ENCODE measurements around the gene LRRC61.
"Not testable (repeated sequence)": the region's sequence is repeated elsewhere in the genome, so short reads cannot be mapped to it uniquely, and the experiment has no call there.

LRRC61 gene

DNA sequence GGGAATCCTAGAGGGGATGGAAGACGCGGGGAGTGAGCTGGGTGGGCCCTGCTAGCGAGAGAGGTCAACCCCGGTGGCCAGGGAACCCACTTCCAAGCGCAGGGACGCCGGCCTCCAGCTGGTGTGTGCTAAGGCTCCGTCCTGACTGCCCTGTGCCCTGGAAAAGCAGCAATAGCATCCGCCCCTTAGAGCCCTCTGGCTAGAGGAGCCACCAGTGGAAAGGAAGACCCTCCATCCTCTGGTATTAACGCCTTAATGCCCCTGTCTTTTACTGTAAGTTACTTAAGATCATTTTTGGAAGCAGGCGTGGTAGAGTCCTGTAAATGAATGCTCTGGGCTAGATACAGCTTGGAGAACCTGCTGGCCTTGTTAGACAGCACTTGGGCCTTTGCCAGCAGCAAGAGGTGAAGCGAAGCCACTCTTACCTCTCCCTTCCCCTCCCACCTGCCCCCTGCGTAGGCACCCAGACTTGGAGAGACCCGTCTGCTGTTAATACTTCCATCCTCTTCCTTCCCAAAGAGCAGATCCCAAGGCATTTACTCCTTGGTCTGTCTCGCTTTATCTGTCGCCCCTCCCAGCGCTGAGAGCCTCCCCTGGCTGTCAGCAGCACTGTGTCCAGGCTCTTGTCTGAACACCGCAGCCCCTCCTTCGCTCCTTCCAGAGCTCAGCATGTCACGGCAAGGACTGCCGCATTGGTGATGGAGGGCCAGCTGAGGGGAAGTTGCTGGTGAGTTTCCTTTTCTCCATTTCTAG is 50.1 kb downstream of the LRRC61 start:
- no peak for DNase-seq

DNA sequence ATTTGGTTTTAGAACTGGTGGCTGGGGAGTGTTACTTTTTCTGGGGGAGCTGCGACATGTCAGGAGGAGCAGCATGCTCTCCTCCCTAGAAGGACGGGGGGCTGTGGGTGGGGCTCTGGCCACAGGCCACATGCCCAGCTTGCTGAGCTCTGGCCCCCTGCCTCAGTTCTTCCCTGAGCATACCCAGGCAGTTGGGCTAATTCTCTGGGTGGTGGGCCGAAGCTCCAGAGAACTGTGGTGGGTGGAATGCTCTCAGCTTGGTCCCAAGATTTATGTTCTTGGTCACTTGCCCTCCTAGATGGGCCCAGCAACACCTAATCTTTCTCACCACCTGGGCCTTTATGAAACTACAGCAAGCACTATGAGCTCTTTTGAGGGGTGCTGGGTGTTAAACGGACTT is 50.9 kb downstream of the LRRC61 start:
- no peak for DNase-seq

DNA sequence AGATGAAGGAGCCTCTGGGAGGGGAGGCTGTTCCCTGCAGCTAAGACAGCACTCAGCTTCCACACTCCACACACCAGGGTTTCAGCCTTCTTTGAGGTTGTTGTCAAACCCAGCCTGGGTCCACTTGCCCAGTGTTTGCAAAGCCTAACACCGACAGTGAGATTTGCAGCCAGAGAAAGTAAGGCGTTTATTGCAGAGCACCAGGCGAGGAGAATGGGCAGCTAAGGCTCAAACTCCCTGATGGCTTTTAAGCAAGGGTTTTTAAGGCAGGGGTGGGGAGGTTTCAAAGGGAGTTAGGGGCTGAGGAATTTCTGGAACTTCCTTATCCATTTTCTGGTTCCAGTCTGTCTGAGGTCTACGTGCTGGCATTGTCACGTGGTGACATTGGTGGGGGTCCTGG is 51.3 kb downstream of the LRRC61 start:
- DNase-seq: no peak

DNA sequence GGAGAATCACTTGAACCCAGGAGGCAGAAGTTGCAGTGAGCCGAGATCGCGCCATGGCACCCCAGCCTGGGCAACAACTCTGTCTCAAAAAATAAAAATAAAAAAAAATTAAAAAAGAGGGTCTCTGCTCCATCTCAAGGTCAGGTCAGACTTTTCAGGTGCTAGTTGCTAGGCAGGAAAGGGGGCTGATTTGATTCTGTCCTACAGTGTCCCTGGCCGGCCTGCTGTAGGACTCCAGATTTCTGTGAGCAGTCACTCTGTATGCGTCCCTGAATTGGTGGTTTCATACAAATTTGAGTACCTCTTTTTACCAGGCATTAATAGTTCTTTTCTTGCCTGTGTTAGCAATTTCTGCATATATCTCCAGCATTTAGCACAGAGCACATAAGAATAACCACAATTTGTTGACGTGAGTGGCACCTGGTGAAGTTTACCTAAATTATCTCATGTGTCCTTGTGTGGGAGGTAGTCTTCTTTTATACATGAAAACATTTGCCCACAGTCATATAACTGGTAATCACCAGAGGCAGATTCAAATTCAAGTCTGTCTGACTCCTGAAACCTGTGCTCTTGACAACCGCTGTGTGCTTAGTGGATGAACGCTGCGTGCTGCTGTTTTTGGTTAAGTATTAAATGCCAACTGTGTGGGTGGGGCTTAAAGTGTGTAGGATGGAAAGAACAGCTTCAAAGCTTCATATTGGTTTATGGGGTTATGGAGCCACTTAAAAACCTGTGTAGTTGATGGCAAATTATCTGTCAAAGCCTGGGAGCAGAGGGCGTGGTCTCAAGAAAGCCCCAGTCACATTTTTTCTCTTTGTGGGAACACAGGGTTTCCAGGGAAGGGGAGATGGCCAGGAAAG is 52.7 kb downstream of the LRRC61 start:
- DNase-seq: no peak

DNA sequence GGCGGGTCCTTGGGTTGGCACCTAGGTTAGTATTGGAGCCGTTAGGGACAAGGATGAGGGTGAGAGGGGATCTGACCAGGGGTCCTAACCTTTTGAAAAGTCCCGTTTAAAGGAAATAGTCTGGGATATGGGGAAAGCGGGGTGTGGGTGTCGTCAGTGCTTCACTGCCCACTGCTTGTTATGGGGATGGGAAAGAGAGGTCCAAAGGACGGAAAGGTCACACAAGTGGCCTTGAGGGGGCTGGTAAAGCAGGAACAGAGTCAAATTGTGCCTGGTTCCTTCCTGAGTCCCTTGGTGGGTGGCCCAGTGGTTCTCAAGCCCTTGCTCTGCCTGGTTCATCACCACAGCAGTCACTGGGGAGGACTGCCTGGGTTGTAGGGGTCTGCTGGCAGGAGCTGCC is 53.4 kb downstream of the LRRC61 start:
- no peak for DNase-seq

DNA sequence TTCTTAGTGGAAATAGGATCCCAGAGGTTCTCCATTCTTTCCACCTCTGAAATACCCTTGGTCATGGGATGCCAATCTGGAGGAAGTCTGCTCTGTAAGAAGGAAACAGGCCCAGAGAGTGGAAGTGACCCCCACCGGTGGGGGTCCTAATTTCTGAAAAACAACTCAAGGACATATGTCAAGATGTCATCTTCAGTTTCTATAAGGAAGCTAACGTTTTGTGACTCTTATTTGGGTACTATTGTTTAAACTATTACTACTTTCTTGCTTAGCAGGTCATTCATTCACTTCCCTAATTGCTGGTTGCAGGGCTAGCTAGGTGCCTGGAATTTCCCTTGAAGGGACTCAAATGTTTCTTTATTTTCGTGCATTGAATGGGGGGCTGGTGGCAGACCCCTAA is 54.0 kb downstream of the LRRC61 start:
- DNase-seq: no peak

DNA sequence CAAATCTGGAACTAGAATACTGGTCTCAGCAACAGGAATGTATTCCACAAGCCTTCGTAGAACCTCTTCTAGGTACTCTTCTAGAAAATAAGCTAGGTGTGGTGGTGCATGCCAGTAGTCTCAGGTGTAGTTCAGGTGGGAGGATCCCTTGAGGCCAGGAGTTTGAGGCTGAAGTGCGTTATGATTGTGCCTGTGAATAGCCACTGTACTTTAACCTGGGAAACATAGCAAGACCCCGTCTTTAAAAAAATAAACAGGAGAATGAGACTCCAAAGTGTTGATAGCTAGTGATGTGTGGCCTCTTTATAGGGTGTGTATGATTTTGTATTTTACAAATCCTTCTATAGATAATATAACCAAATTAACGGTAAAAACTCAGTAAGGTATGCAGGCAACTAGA is 54.5 kb downstream of the LRRC61 start:
- no peak for DNase-seq

DNA sequence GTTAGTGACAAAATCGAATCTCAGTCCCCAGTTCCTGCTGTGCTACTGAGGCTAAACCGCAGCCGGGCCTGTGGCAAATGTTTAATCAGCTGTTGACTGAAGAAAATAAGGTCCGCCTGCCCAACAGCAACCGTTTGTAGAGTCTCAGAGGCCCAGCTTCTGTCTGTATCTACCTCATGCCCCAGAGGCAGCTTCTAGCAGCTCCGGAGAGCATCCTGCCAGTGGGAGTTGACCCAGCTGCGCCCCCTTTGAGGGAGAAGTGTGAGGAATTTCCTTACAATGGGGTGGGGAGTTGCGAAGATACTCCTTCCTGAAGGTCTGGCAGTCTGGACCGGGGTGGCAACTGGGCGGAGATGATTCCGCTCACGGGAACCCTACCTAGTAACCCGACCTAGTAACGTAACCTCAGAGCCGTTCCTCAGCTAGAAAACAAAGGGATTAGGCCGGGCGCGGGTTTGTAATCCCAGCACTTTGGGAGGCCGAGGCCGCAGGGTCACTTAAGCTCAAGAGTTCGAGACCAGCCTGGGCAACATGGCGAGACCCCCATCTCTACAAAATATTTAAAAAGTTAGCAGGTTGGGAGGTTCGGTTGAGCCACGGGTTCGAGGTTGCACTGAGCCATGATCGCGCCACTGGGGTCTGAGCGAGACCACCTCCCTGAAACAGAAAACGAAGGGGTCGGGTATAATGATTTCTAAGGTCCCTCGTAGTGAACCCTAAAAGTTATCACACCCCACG is 55.1 kb downstream of the LRRC61 start:
- peak; percentile 75 for DNase-seq

DNA sequence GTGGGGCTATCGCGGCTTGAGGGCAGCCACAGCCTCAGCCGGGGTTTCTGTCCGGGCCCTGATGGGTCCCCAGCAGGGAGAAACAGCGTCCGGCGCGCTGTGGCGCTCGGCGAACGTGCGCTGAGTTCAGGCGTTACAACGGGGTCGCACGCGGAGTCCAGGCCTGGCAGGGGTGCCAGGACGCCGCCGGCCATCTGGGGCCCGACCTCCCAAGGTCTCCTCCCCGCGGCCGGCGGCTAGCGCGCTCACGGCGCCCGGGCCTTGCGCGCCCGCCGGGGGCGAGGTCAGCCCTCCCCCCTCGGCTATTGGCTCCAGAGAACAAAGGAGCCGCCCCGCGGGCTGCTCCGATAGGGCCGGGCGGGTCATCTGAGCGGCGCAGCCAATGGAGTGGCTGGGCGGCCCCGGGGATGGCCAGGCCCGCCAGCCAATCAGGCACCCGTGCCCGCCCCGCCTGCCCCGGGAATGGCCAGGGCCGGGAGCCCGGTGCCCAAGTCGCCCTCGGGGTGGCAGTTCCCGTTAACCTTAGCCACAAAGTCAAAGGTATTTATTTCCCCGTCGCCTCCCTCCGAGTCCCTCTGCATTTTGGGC is 55.8 kb downstream of the LRRC61 start, which contains the start of gene ZNF775:
TSS of gene ZNF775 (plus strand) at position 478 of the 588 bp plus-strand sequence. CDS start 9,141 bp downstream, outside the sequence.
- peak; percentile 91 for DNase-seq

DNA sequence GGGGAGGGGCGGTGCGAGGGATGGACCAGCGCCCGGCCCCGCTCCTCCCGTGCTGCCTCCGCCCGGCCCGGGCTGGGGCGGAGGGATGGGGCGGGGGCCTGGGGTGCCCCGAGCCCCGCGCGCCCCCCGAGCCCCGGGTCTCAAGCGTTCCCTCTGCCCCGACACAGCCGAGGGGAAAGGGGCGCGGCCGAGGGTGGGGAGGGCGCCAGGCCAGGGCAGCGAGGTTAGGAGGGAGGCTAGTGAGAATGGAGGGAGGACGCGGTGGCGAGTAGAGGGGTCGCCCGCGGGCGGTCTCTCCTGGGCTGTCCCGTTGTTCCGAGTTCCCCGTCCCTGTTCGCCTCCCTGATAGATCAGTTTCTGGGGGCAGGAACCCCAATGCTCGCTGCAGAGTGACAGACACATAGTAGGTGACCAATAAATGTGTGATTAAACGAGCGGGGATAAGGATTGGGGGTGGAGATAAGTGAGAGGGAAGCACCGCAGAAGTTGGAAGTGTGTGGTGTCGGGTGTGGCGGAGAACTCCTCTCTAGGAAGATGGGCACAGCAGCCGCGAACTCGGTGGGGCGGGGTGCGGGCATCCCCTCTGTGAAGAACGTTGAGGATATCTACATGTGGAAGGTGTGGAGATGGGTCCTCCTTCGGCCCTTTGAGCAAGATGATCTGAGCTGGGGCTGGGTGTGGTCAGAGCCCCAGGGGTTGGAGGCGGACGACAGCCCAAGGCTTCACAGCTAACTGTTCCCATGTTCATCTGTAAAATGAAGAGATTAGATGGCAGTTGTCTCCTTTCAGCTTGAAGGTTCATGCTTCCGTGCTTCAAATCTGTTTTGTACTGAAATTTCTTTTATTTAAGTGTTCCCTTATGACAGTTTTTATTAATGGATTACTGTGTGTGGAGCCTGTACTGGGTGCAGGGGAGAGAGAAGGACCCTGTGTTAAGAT is 56.6 kb downstream of the LRRC61 start:
- DNase-seq: peak; percentile 32

DNA sequence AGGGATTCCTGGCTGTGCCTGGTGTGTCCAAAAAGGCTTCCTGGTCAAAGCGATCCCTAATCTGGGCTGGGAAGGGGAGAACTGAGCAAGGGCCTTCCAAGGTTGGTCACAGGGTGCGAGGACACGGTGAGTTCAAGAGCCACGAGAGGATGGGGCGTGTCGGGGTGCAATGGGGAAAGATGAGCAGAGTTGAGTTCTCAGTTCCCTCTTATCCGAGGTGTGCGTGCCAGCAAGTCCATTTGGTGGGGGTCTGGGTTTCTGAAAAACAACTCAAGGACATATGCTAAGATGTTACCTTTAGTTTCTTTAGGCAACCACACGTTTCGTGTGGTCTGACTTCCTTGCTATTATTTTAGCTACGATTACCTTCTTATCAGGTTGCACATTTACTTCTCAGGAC is 57.3 kb downstream of the LRRC61 start:
- DNase-seq: no peak

DNA sequence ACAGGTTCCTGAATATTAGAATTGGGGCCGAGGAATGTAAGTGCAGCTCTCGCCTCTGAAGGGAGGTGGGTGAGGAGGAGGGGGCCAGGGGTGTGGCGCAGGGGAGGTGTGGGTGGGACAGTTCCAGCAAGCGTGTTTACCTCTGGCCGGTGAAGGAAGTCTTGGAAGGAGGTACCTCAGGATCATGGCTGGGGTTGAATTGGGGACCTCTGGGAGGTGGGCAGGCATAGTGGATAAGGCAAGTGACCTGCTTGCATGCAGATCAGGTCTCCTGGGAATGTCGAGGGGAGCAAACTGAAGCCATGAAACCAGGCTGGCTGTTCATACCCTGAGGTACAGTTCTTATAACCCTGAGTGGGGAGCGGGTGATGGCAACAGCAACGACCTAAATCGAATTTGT is 57.9 kb downstream of the LRRC61 start:
- no peak for DNase-seq

DNA sequence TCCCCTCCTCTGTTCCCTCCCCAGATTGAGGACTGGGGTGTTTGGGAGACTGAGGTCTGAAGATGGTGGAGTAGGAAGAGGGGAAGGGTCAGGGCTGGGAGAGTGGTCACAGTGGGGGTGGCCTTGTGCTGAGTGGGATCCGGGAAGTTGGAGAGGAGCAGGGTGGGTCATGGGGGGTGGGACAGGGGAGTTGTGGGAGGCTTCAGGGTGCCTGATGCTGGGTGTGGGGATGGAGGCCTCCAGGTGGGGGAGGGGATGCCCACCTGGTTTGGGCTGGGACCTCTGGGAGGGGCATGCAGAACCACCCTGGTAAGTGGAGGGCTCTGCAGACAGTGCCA is 58.6 kb downstream of the LRRC61 start:
- DNase-seq: no peak

DNA sequence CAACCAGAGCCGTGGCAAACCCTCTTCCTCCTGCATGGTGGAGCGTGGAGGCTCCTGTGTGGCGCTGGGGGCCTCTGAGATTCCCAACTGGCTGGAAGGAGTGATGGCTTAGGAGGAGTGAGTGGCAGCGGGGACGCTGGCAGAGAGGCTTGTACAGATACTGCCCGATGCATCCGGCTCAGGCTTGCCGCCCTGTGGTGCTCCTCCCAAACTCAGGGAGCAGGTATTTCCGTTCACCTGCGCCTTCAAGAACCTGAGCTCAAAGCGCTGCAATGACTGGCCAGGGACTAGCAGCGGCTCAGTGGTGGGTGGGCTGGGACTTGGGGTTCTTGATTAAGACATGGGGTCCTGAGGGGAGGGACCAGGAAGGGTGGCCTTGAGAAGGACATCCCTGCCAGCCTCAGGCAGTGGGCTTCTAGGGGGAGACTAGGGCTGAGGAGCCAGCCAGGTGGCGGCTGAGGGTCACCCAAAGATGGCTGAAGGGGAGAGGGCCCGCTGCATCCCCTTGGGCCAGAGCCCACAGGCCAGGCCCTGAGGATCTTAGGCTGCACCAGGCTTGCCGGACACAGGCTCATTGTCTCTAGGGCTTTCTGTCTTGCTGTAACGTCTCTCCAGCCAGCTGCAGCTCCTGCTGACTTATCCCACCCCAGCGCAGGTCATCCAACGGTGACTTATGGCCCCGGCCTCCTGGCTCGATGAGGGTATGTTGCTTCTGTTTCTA is 59.1 kb downstream of the LRRC61 start:
- DNase-seq: no peak

DNA sequence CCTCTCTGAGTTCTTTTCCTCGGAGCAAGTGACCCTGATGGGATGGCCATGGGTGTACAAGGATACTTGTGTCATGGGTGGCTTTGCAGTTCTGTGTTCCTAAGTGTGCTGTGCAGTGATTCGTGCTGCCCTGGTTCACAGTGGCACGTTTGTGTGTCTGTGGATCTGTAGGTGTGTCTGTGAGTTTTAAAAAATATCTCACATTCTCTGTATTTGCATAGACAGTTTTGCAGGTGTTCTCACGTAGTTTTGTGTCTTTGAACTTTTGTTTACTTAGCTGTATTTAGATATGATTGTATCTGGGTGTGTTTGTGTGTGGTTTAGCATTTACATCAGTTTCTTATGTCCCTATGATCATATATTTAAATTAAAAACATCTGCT is 59.7 kb downstream of the LRRC61 start:
- DNase-seq: no peak

DNA sequence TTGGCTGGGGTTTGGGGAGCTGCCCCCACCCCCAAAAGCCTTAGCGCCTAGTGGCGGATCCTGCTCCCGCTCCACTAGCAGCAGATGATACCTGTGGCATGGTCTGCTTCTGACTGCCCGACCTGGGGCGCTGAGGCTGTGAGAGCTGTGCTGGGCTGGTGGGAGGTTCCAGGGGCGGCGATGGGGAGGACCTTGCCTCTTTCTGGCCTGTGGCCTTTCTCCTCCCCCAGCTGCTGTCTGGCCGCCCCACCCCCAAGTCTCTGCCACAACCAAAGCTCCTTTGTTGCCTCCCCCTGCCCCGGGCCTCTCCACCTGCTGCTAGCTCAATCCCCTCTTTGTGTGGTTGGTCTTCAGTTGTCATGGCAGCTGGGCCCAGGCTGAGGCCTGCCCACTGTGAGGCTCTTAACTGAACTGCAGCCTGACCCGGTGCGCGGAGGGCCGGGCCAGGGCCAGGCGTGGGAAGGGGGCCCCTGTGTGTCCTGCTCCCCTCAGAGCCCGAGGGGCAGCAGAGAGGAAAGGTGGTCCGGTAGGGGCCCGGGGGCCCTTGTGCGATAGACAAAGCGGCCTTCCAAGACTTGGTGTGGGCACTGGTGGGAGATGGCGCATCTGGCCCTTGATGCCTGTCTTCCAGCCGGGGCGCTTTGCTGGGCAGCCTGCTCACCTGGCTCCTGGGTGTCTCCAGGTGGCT is 60.7 kb downstream of the LRRC61 start:
- DNase-seq: no peak

DNA sequence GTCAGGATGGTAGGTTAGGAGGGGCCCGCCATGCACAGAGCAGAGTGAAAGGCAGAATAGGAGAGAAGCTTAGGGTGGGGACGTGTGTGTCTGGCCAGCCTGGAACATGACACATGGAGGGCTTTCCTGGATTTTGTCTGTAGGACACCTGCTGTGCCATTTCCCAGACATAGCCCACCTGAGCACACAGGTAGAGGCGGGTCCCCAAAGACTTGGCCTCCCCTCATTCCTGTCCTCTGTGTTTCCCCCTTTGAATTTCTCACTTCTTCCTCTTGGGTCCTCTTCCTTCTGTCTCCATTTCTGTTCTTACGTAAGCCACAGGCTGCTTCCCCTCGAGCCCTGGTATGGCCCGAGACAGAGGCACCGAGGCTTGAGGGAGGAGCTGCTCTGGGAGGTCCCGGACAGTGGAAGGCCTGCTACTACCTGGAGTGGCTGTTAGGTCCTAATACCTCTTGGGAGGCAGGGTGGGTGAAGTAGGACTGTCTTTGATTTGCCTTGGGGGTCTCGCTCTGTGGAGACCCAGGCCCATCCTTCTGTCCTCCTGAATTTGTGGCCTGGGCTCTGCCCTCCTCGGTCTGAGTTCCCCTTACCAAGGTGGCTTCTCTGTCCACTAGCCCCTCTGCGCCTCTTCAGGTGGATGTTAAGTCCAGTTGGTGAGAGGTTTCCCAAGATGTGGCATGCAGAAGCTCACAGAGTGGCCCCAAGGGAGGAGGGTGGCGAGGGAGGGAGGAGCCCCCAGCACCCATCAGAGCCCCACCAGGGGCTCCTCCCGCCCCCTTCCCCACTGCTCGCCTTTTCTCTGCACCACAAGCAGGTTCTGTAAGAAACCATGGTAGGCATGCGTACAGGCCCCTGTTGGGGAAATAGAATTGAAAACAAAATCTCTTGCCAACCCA is 61.5 kb downstream of the LRRC61 start:
- no peak for DNase-seq

DNA sequence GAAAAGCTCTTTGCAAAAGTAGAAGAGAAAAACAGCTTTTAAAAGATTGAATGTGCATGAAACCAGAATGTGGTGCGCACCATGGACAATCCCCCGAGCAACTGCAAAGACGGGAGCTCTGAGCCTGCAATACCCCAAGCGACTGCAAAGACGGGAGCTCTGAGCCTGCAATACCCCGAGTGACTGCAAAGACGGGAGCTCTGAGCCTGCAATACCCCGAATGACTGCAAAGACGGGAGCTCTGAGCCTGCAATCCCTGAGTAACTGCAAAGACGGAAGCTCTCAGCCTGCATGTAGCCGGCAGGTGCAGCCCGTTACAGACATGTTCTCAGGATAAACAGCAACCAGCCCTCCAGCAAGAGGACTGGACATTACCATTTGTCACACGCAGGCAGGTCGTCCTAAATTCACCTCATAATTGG is 62.2 kb downstream of the LRRC61 start:
- DNase-seq: no peak

DNA sequence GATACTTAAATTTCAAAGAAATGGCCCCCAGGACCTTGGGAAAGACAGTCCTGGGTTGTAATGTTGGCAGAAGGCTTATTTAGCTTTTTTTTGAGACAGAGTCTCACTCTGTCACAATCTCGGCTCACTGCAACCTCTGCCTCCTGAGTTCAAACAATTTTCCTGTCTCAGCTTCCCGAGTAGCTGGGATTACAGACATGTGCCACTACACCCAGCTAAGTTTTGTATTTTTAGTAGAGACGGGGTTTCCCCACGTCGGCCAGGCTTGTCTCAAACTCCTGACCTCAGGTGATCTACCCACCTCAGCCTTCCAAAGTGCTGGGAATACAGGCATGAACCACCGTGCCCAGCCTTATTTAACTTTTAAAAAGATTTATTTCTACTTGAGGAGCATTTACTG is 62.7 kb downstream of the LRRC61 start:
- not testable (repeated sequence) for DNase-seq

Measured in NCI-H2171 treated with DMSO at 0.1 percent for 48 hours (cell line).